Body of pancreas (tissue), 4 donors: Measurements from ENCODE around the gene EVA1B. TPM values are rescaled to one million over a fixed set of nuclear protein-coding genes. Genes with fewer than 3 reads are reported as not detected.

Experiments
- ATAC-seq: fragments of 150-250 bp; one replicate; pipeline ENCODE4 v1.9.1; 2016
- DNase-seq, 4 donors: peaks; one replicate each; pipeline ENCODE4 v3.0.0-alpha.2; 2019
- H3K27ac ChIP-seq, 4 donors: fragments of 200-600 bp; sonication (generic); 1 replicate in 3 of 4; 2 replicates in 1 of 4; pipeline versions ENCODE4 v1.5.1 to v1.6.1; 2016 to 2019; ENCODE audit warnings: mild to moderate bottlenecking in 1 of 4, mixed read lengths in 1 of 4, moderate library complexity in 1 of 4
- H3K27me3 ChIP-seq, 2 donors: fragments of 200-600 bp; sonication (generic); one replicate each; pipeline ENCODE4 v1.6.0; 2016; ENCODE audit warnings: mild to moderate bottlenecking in 1 of 2
- H3K36me3 ChIP-seq, 2 donors: fragments of 200-600 bp; sonication (generic); replicated peaks in 1 of 2; 2 replicates each; pipeline ENCODE4 v1.5.1; 2016; ENCODE audit warnings: low read depth in 2 of 2; ENCODE audit not compliant: insufficient read depth in 1 of 2
- H3K4me1 ChIP-seq: fragments of 200-600 bp; sonication (generic); one replicate; pipeline ENCODE4 v1.6.0; 2016
- H3K4me3 ChIP-seq, 2 donors: fragments of 200-600 bp; sonication (generic); 1 replicate in 1 of 2; 2 replicates in 1 of 2; pipeline ENCODE4 v1.5.1; 2016 to 2019
- H3K9me3 ChIP-seq, 3 donors: fragments of 200-600 bp; sonication (generic); 1 replicate in 2 of 3; 2 replicates in 1 of 3; pipeline ENCODE4 v1.5.1; 2016
- CTCF ChIP-seq, 7 experiments: fragments of 450-650 bp in 4 of 7; fragments of 200-600 bp in 3 of 7; sonication (generic) in 3 of 7; IDR thresholded peaks; one replicate each; pipeline ENCODE4 v1.5.1; 2016 to 2019; ENCODE audit warnings: antibody characterized with exemption in 7 of 7
- POLR2A ChIP-seq, 3 donors: fragments of 450-650 bp; IDR thresholded peaks; one replicate each; pipeline ENCODE4 v1.6.1; 2016; ENCODE audit warnings: antibody characterized with exemption in 3 of 3, mild to moderate bottlenecking in 2 of 3
- WGBS, 2 donors: methylation state at CpG; one replicate each; pipeline ENCODE4 v1.1.5; 2017; 5-methylcytosine and 5-hydroxymethylcytosine counted together
- intact Hi-C: fragments of 100-400 bp; cut with DNase I; formaldehyde crosslinking; loops from one replicate; pipeline ENCODE4 v1.15.1; 2023
- total RNA-seq, 2 donors: library from RNA; depleted of rRNA; stranded (reverse); fragments of >200 nt; gene quantifications; one replicate each; pipeline ENCODE4 v1.1.0, GENCODE V29; 2016

EVA1B gene
- total RNA-seq, 2 donors from 2014 or later, result 32.2 to 32.3 TPM

GRCh38 chr1:36337830-36338229 is 14.4 kb upstream of the EVA1B start:
- 72 to 73% methylated on average over 6 of the region's 6 CpGs for WGBS, 2 donors
- ATAC-seq (no peak), DNase-seq (no peak)
- Histone ChIP-seq H3K27me3 (no peaks in the 10 kb centered on the region), H3K4me3 (no peak overlapping the region), H3K4me1 (no peaks in the 10 kb centered on the region), H3K27ac (no peak overlapping the region), H3K9me3 (no peaks in the 10 kb centered on the region), H3K36me3 (peaks cover 0 to 5% of the 10 kb centered on the region in 2 donors)
- intact Hi-C loops, result no loop called here
- TF ChIP-seq CTCF (IDR thresholded peaks at IDR 0.05) (no peak), POLR2A (IDR thresholded peaks at IDR 0.05) (no peak)

GRCh38 chr1:36330940-36331339 is 7.5 kb upstream of the EVA1B start:
- Histone ChIP-seq H3K36me3 (no peaks in the 10 kb centered on the region), H3K27me3 (no peaks in the 10 kb centered on the region), H3K27ac (no peak overlapping the region), H3K4me3 (no peak overlapping the region), H3K9me3 (no peaks in the 10 kb centered on the region), H3K4me1 (no peaks in the 10 kb centered on the region)
- no peak for TF ChIP-seq POLR2A (IDR thresholded peaks at IDR 0.05)
- no peak for TF ChIP-seq CTCF (IDR thresholded peaks at IDR 0.05)
- WGBS, 2 donors, result 88 to 91% methylated on average over 15 of the region's 15 CpGs
- intact Hi-C loops, result no loop called here
- DNase-seq (no peak), ATAC-seq (no peak)

GRCh38 chr1:36329817-36330216 is 6.4 kb upstream of the EVA1B start:
- no peak for TF ChIP-seq CTCF (IDR thresholded peaks at IDR 0.05)
- TF ChIP-seq POLR2A (IDR thresholded peaks at IDR 0.05), result no peak
- 80 to 87% methylated on average over 9 of the region's 9 CpGs for WGBS, 2 donors
- H3K4me1 ChIP-seq, result no peaks in the 10 kb centered on the region
- no peak overlapping the region for H3K4me3 ChIP-seq
- ATAC-seq (no peak), DNase-seq (no peak)
- no peak overlapping the region for H3K27ac ChIP-seq
- H3K36me3 ChIP-seq, result no peaks in the 10 kb centered on the region
- no peaks in the 10 kb centered on the region for H3K9me3 ChIP-seq
- intact Hi-C loops, result no loop called here
- no peaks in the 10 kb centered on the region for H3K27me3 ChIP-seq

GRCh38 chr1:36328713-36329112 is 5.3 kb upstream of the EVA1B start:
- no peak for ATAC-seq

More at GRCh38 chr1:36328713-36329112, 5.3 kb upstream of the EVA1B start:
- Histone ChIP-seq H3K36me3 (no peaks in the 10 kb centered on the region), H3K27ac (no peak overlapping the region), H3K9me3 (no peaks in the 10 kb centered on the region), H3K4me1 (peaks cover 8% of the 10 kb centered on the region), H3K27me3 (no peaks in the 10 kb centered on the region), H3K4me3 (no peak overlapping the region)
- peak in 1 of 4 donors; percentile 45 for DNase-seq
- WGBS, 2 donors, result 63 to 85% methylated on average over 5 to 6 of the region's 6 CpGs
- TF ChIP-seq CTCF (IDR thresholded peaks at IDR 0.05) (no peak), POLR2A (IDR thresholded peaks at IDR 0.05) (no peak)
- intact Hi-C loops, result no loop called here
